Measurements from ENCODE around the gene C19orf47. TPM values are rescaled to one million over a fixed set of nuclear protein-coding genes. Genes with fewer than 3 reads are reported as not detected.

C19orf47 gene
- total RNA-seq, 4 donors from 2014 or later: 14.8 to 34.9 (median 16.3) TPM

GRCh38 chr19:40388481-40388880 lies 40.3 kb upstream of the C19orf47 start:
- no peaks in the 10 kb centered on the region for H3K27me3 ChIP-seq
- H3K4me1 ChIP-seq: peaks cover 7% of the 10 kb centered on the region
- H3K4me3 ChIP-seq: no peak overlapping the region
- no peaks in the 10 kb centered on the region for H3K36me3 ChIP-seq
- H3K9me3 ChIP-seq: no peaks in the 10 kb centered on the region
- 71% methylated on average over 3 of the region's 3 CpGs for WGBS
- no peak overlapping the region for H3K27ac ChIP-seq
- TF ChIP-seq EP300 (IDR thresholded peaks at IDR 0.05) (no peak), POLR2A (IDR thresholded peaks at IDR 0.05) (no peak), CTCF (IDR thresholded peaks at IDR 0.05) (no peak), POLR2AphosphoS5 (IDR thresholded peaks at IDR 0.05) (no peak)
- DNase-seq (ENCODE audit: low spot score in 2 of 2): no peak

GRCh38 chr19:40387155-40387554 lies 39.0 kb upstream of the C19orf47 start:
- H3K9me3 ChIP-seq: no peaks in the 10 kb centered on the region
- H3K4me1 ChIP-seq: no peaks in the 10 kb centered on the region
- no peak for TF ChIP-seq CTCF (IDR thresholded peaks at IDR 0.05)
- no peak for TF ChIP-seq EP300 (IDR thresholded peaks at IDR 0.05)
- TF ChIP-seq POLR2A (IDR thresholded peaks at IDR 0.05): no peak
- no peak for TF ChIP-seq POLR2AphosphoS5 (IDR thresholded peaks at IDR 0.05)
- 92% methylated on average over 10 of the region's 10 CpGs for WGBS
- H3K36me3 ChIP-seq: no peaks in the 10 kb centered on the region
- no peak for DNase-seq (ENCODE audit: low spot score in 2 of 2)
- no peak overlapping the region for H3K4me3 ChIP-seq
- H3K27me3 ChIP-seq: no peaks in the 10 kb centered on the region
- no peak overlapping the region for H3K27ac ChIP-seq

- Histone ChIP-seq H3K4me3 (no peak overlapping the region), H3K27me3 (no peaks in the 10 kb centered on the region), H3K4me1 (no peaks in the 10 kb centered on the region), H3K36me3 (peaks cover 21% of the 10 kb centered on the region), H3K27ac (no peak overlapping the region), H3K9me3 (no peaks in the 10 kb centered on the region)
- TF ChIP-seq POLR2A (IDR thresholded peaks at IDR 0.05) (no peak), EP300 (IDR thresholded peaks at IDR 0.05) (no peak)
- 88% methylated on average over 19 of the region's 28 CpGs for WGBS
- DNase-seq (ENCODE audit: low spot score in 2 of 2): no peak
These were observed 35.6 kb upstream of the C19orf47 start for GRCh38 chr19:40383668-40384248.

GRCh38 chr19:40381321-40381720 lies 33.1 kb upstream of the C19orf47 start:
- Histone ChIP-seq H3K36me3 (peaks cover 46% of the 10 kb centered on the region), H3K4me3 (no peak overlapping the region), H3K27me3 (no peaks in the 10 kb centered on the region), H3K9me3 (no peaks in the 10 kb centered on the region), H3K27ac (no peak overlapping the region), H3K4me1 (no peaks in the 10 kb centered on the region)
- no peak for DNase-seq (ENCODE audit: low spot score in 2 of 2)
- WGBS: 69% methylated on average over 2 of the region's 3 CpGs
- no peak for TF ChIP-seq POLR2A (IDR thresholded peaks at IDR 0.05)
- TF ChIP-seq EP300 (IDR thresholded peaks at IDR 0.05): no peak
- TF ChIP-seq CTCF (IDR thresholded peaks at IDR 0.05): no peak
- TF ChIP-seq POLR2AphosphoS5 (IDR thresholded peaks at IDR 0.05): no peak

GRCh38 chr19:40380199-40381037 lies 32.2 kb upstream of the C19orf47 start:
- H3K9me3 ChIP-seq: no peaks in the 10 kb centered on the region
- no peaks in the 10 kb centered on the region for H3K4me1 ChIP-seq
- WGBS: 90% methylated on average over 15 of the region's 37 CpGs
- peaks cover 55% of the 10 kb centered on the region for H3K36me3 ChIP-seq
- DNase-seq (ENCODE audit: low spot score in 2 of 2): no peak
- no peak overlapping the region for H3K27ac ChIP-seq
- H3K27me3 ChIP-seq: no peaks in the 10 kb centered on the region
- no peak overlapping the region for H3K4me3 ChIP-seq
- TF ChIP-seq EP300 (IDR thresholded peaks at IDR 0.05) (no peak), POLR2A (IDR thresholded peaks at IDR 0.05) (no peak), POLR2AphosphoS5 (IDR thresholded peaks at IDR 0.05) (no peak), CTCF (IDR thresholded peaks at IDR 0.05) (no peak)

Data from suprapubic skin (tissue), 4 donors.